Trophoblast cell (in vitro differentiated cells and primary cell): ENCODE data around the gene DDX41.
"Not testable (repeated sequence)": the region's sequence is repeated elsewhere in the genome, so short reads cannot be mapped to it uniquely, and the experiment has no call there.

Experiments used
- DNase-seq, 2 donors: peaks; one replicate each; pipeline ENCODE4 v3.0.0-alpha.2; 2016
- H2AFZ ChIP-seq: 2 replicates; pipeline ENCODE4 v1.6.1; 2013; ENCODE audit warnings: low read length, moderate library complexity, mild to moderate bottlenecking; ENCODE audit not compliant: insufficient read depth, poor library complexity
- H2AK5ac ChIP-seq: 2 replicates; pipeline ENCODE4 v1.6.1; 2013; ENCODE audit warnings: mild to moderate bottlenecking, low read length
- H2BK120ac ChIP-seq: 2 replicates; pipeline ENCODE4 v1.6.1; 2013; ENCODE audit warnings: low read length, mild to moderate bottlenecking, moderate library complexity; ENCODE audit not compliant: insufficient read depth, poor library complexity
- H2BK12ac ChIP-seq: 2 replicates; pipeline ENCODE4 v1.6.1; 2013; ENCODE audit warnings: mild to moderate bottlenecking, low read length, moderate library complexity
- H2BK5ac ChIP-seq: 2 replicates; pipeline ENCODE4 v1.6.1; 2013; ENCODE audit warnings: low read length, low read depth, moderate library complexity, mild to moderate bottlenecking; ENCODE audit not compliant: poor library complexity
- H3K14ac ChIP-seq: 2 replicates; pipeline ENCODE4 v1.6.1; 2013; ENCODE audit warnings: mild to moderate bottlenecking, low read length
- H3K18ac ChIP-seq: 2 replicates; pipeline ENCODE4 v1.6.1; 2013; ENCODE audit warnings: mild to moderate bottlenecking, low read length
- H3K23ac ChIP-seq: 2 replicates; pipeline ENCODE4 v1.6.1; 2013; ENCODE audit warnings: low read length
- H3K27ac ChIP-seq: 2 replicates; pipeline ENCODE4 v1.5.1; 2013; ENCODE audit warnings: low read depth, mild to moderate bottlenecking, inconsistent platforms, low read length, moderate library complexity
- H3K27me3 ChIP-seq: 2 replicates; pipeline ENCODE4 v1.6.1; 2013; ENCODE audit warnings: inconsistent platforms, mild to moderate bottlenecking, low read length, moderate library complexity; ENCODE audit not compliant: insufficient read depth
- H3K36me3 ChIP-seq, 2 experiments: 1 replicate in 1 of 2; 2 replicates in 1 of 2; pipeline ENCODE4 v1.6.1; 2013; ENCODE audit warnings: low read length in 2 of 2, mild to moderate bottlenecking in 2 of 2, moderate library complexity in 1 of 2; ENCODE audit not compliant: insufficient read depth in 2 of 2, control insufficient read depth in 1 of 2
- H3K4ac ChIP-seq: 2 replicates; pipeline ENCODE4 v1.6.1; 2013; ENCODE audit warnings: low read depth, mild to moderate bottlenecking, low read length, moderate library complexity
- H3K4me1 ChIP-seq, 2 experiments: 1 replicate in 1 of 2; 2 replicates in 1 of 2; pipeline ENCODE4 v1.6.1; 2013; ENCODE audit warnings: low read length in 2 of 2, mild to moderate bottlenecking in 2 of 2, moderate library complexity in 1 of 2; ENCODE audit not compliant: insufficient read depth in 2 of 2, control insufficient read depth in 1 of 2
- H3K4me2 ChIP-seq: 2 replicates; pipeline ENCODE4 v1.6.1; 2013; ENCODE audit warnings: inconsistent platforms, mild to moderate bottlenecking, low read length, moderate library complexity
- H3K4me3 ChIP-seq: 2 replicates; pipeline ENCODE4 v1.5.1; 2013; ENCODE audit warnings: mild to moderate bottlenecking, low read depth, low read length, inconsistent platforms
- H3K79me1 ChIP-seq: one replicate; pipeline ENCODE4 v1.6.1; 2013; ENCODE audit warnings: low read length
- H3K79me2 ChIP-seq: 2 replicates; pipeline ENCODE4 v1.6.1; 2013; ENCODE audit warnings: low read length, mild to moderate bottlenecking; ENCODE audit not compliant: control insufficient read depth, insufficient read depth, poor library complexity
- H3K9ac ChIP-seq: 2 replicates; pipeline ENCODE4 v1.6.1; 2013; ENCODE audit warnings: mild to moderate bottlenecking, low read length
- H3K9me3 ChIP-seq: 2 replicates; pipeline ENCODE4 v1.6.1; 2013; ENCODE audit warnings: low read depth, mild to moderate bottlenecking, control low read depth, inconsistent platforms, low read length; ENCODE audit not compliant: insufficient read depth
- H4K12ac ChIP-seq: 2 replicates; pipeline ENCODE4 v1.6.1; 2013; ENCODE audit warnings: low read depth, mild to moderate bottlenecking, low read length, moderate library complexity
- H4K8ac ChIP-seq: 2 replicates; pipeline ENCODE4 v1.6.1; 2013; ENCODE audit warnings: low read depth, mild to moderate bottlenecking, low read length, moderate library complexity
- H4K91ac ChIP-seq: one replicate; pipeline ENCODE4 v1.6.1; 2013; ENCODE audit warnings: low read depth, mild to moderate bottlenecking, low read length, moderate library complexity
- WGBS: extraction: QIAGEN DNeasy Blood & Tissue Kit; methylation state at CpG from one replicate; pipeline ENCODE4 v1.1.7; 2013; ENCODE audit warnings: missing lambda C conversion rate; ENCODE audit not compliant: insufficient read length, insufficient coverage; ENCODE audit errors: extremely low coverage; 5-methylcytosine and 5-hydroxymethylcytosine counted together

DDX41 gene

DNA sequence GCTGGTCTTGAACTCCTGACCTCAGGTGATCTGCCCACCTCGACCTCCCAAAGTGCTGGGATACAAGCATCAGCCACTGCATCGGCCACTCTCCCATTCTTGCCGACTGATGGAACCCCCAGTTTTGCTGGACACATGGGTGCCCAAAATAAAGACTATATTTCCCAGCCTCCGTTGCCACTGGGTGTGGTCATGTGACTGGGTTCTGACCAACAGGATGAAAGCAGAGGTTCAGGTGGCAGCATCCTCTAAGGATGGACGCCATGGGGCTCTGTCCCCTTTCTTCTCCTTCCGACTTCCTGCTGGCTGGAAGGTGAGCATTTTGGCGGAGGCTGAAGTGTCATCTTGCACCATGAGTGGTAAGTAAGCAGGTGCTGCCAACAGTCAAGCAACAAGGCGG lies 29.6 kb downstream of the DDX41 start:
- Histone ChIP-seq H3K79me1 (no peaks in the 10 kb centered on the region), H3K23ac (no peak overlapping the region), H3K9ac (no peak overlapping the region), H3K9me3 (no peaks in the 10 kb centered on the region), H3K36me3 (peaks cover 90 to 92% of the 10 kb centered on the region in 2 experiments), H3K79me2 (no peaks in the 10 kb centered on the region), H3K4me1 (peaks cover 2% of the 10 kb centered on the region in 2 experiments), H3K27me3 (no peaks in the 10 kb centered on the region), H2BK12ac (no peak overlapping the region), H3K4me3 (no peak overlapping the region), H3K27ac (no peak overlapping the region), H2BK5ac (no peak overlapping the region), H4K8ac (no peak overlapping the region), H2BK120ac (no peak overlapping the region), H3K14ac (no peak overlapping the region), H4K12ac (no peak overlapping the region), H3K18ac (no peak overlapping the region), H2AFZ (no peak overlapping the region), H4K91ac (no peak overlapping the region), H2AK5ac (no peak overlapping the region), H3K4me2 (no peak overlapping the region), H3K4ac (no peak overlapping the region)
- no CpG with 5 or more reads among the region's 8 CpGs for WGBS
- no peak for DNase-seq

DNA sequence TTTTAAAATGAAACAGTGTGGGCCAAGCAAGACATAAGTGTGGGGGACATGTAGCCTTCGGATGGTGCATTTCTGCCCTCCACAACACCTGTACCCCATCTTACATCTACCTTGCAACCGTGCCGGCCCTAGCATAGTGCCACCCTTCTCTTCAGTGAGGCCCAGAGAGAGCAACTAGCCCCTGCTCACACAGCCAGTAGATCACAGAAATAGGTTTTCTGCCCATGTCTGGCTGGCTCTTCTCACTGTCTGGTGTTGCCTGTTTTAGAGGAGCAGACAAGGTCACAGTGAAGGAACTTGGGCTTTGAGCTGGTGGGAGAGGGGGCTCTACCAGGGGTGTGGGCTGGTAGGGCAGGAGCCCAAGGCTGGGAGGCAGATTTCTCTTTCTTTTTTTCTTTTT lies 30.5 kb downstream of the DDX41 start:
- no peak overlapping the region for H2BK5ac ChIP-seq
- no peak overlapping the region for H3K14ac ChIP-seq
- no peaks in the 10 kb centered on the region for H3K79me2 ChIP-seq
- H3K79me1 ChIP-seq = no peaks in the 10 kb centered on the region
- no peaks in the 10 kb centered on the region for H3K9me3 ChIP-seq
- no CpG with 5 or more reads among the region's 3 CpGs for WGBS
- no peak overlapping the region for H2AK5ac ChIP-seq
- H4K12ac ChIP-seq = no peak overlapping the region
- no peaks in the 10 kb centered on the region for H3K27me3 ChIP-seq
- H3K4ac ChIP-seq = no peak overlapping the region
- H3K4me2 ChIP-seq = no peak overlapping the region
- H4K8ac ChIP-seq = no peak overlapping the region
- no peaks in the 10 kb centered on the region for H3K4me1 ChIP-seq
- H3K4me3 ChIP-seq = no peak overlapping the region
- DNase-seq = no peak
- H3K36me3 ChIP-seq = peaks cover 90% of the 10 kb centered on the region in 2 experiments
- H4K91ac ChIP-seq = no peak overlapping the region
- H2AFZ ChIP-seq = no peak overlapping the region
- no peak overlapping the region for H3K27ac ChIP-seq
- peak overlapping the region; percentile 17 for H3K9ac ChIP-seq
- H2BK12ac ChIP-seq = no peak overlapping the region
- no peak overlapping the region for H2BK120ac ChIP-seq
- H3K18ac ChIP-seq = no peak overlapping the region
- H3K23ac ChIP-seq = no peak overlapping the region

DNA sequence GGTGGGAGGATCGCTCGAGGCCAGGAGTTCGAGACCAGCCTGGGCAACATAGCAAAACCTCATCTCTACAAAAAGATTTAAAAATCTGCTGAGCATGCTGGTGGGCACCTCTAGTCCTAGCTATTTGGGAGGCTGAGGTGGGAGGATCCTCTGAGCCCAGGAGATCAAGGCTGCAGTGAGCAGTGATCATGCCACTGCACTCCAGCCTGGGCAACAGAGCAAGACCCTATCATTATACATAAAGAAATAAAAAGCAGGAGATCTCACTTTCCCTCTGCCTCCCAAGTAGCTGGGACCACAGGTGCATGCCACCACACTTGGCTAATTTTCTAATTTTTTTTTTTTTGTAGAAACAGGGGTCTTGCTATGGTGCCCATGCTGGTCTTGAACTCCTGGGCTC lies 31.0 kb downstream of the DDX41 start:
- not testable (repeated sequence) for H3K4me3 ChIP-seq, H3K4ac ChIP-seq, H2AFZ ChIP-seq, H3K4me1 ChIP-seq, H3K4me2 ChIP-seq, H3K9me3 ChIP-seq, H3K79me2 ChIP-seq, H4K91ac ChIP-seq, H3K27me3 ChIP-seq, H3K18ac ChIP-seq, H3K9ac ChIP-seq, H2BK12ac ChIP-seq, H2BK5ac ChIP-seq, H3K14ac ChIP-seq, H4K8ac ChIP-seq, H3K23ac ChIP-seq, H2AK5ac ChIP-seq, H4K12ac ChIP-seq, H3K79me1 ChIP-seq, DNase-seq, H2BK120ac ChIP-seq, H3K27ac ChIP-seq
- no CpG with 5 or more reads among the region's 3 CpGs for WGBS
- peaks cover 85 to 88% of the 10 kb centered on the region in 2 experiments for H3K36me3 ChIP-seq

DNA sequence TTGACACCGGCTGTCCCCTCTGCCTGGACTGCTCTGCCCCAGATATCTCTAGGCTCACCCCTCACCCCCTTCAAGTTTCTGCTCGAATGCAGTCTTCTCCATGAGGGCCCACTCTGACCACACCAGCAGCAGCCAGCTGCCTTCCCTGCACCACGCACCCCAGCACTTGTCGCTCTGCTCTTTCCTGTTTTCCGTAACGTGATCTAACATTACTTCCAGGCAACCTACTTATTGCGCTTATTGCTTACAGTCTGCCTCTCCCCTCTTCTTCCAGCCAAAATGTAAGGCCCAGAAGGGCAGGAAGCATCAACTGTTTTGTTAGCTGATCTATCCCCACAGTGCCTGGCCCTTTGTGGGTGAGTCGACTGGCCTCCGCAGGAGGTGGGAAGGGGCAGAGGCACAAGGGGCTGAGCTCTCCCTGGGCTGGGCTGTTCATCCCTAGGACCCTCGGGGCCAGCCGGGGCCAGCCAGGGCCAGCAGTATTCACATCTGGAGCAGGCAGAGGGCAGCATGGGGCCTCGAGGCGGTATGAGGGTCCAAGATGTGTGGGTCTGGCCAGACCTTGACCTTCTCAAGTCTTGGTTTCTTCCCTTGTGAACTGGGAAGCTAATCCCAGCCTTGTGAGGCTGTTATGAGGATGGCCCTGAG lies 31.7 kb downstream of the DDX41 start:
- Histone ChIP-seq H4K91ac (no peak overlapping the region), H3K27ac (no peak overlapping the region), H4K8ac (peak overlapping the region; percentile 14), H3K4me3 (no peak overlapping the region), H3K79me2 (no peaks in the 10 kb centered on the region), H3K14ac (no peak overlapping the region), H3K9me3 (no peaks in the 10 kb centered on the region), H3K18ac (no peak overlapping the region), H3K9ac (no peak overlapping the region), H2BK5ac (no peak overlapping the region), H4K12ac (no peak overlapping the region), H3K36me3 (peaks cover 77 to 80% of the 10 kb centered on the region in 2 experiments), H2BK12ac (no peak overlapping the region), H3K4me2 (no peak overlapping the region), H2BK120ac (no peak overlapping the region), H3K4me1 (no peaks in the 10 kb centered on the region), H3K79me1 (no peaks in the 10 kb centered on the region), H3K4ac (no peak overlapping the region), H3K23ac (no peak overlapping the region), H2AK5ac (no peak overlapping the region), H2AFZ (no peak overlapping the region), H3K27me3 (no peaks in the 10 kb centered on the region)
- no peak for DNase-seq
- WGBS = no CpG with 5 or more reads among the region's 13 CpGs
